ENCODE data around the gene PIGH. TPM values are rescaled to one million over a fixed set of nuclear protein-coding genes. Genes with fewer than 3 reads are reported as not detected.
"Not testable (repeated sequence)": the region's sequence is repeated elsewhere in the genome, so short reads cannot be mapped to it uniquely, and the experiment has no call there.

Gene PIGH
- total and polyA plus RNA-seq, 8 donors, result 5.2 to 222 (median 21.0) TPM

DNA sequence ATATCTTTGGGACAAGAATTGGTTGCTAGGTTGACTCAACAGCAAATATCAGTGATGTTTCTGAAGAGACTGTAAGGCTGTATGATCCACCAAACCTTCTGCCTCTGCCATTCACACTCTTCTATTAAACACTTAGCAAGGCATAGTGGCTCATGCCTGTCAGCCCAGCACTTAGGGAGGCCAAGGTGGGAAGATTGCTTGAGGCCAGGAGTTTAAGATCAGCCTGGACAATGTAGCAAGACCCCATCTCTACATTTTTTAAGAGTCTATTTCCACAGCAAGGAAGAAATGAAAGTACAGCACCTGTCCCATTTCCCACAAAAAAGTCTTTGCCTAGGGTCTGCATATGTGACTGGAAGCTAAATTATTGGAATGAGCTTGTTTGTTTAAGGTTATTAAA is 27.5 kb upstream of the PIGH start:
- TF ChIP-seq EP300 (IDR thresholded peaks at IDR 0.05) (no peak), POLR2A (IDR thresholded peaks at IDR 0.05) (no peak), POLR2AphosphoS5 (IDR thresholded peaks at IDR 0.05) (no peak)
- TF ChIP-seq, protein P1, sequence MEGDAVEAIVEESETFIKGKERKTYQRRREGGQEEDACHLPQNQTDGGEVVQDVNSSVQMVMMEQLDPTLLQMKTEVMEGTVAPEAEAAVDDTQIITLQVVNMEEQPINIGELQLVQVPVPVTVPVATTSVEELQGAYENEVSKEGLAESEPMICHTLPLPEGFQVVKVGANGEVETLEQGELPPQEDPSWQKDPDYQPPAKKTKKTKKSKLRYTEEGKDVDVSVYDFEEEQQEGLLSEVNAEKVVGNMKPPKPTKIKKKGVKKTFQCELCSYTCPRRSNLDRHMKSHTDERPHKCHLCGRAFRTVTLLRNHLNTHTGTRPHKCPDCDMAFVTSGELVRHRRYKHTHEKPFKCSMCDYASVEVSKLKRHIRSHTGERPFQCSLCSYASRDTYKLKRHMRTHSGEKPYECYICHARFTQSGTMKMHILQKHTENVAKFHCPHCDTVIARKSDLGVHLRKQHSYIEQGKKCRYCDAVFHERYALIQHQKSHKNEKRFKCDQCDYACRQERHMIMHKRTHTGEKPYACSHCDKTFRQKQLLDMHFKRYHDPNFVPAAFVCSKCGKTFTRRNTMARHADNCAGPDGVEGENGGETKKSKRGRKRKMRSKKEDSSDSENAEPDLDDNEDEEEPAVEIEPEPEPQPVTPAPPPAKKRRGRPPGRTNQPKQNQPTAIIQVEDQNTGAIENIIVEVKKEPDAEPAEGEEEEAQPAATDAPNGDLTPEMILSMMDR (IDR thresholded peaks at IDR 0.05), result no peak
- H3K36me3 ChIP-seq, result no peaks in the 10 kb centered on the region
- DNase-seq, result no peak
- peaks cover 0 to 12% (median 2%) of the 10 kb centered on the region in 4 donors for H3K4me1 ChIP-seq
- no peak overlapping the region for H3K27ac ChIP-seq
- H3K9me3 ChIP-seq, result no peaks in the 10 kb centered on the region
- H3K4me3 ChIP-seq, result no peak overlapping the region
- intact Hi-C loops (cut with DNase I; ENCODE audit: low total_unique reads), result no loop called here
- H3K27me3 ChIP-seq, result no peaks in the 10 kb centered on the region

DNA sequence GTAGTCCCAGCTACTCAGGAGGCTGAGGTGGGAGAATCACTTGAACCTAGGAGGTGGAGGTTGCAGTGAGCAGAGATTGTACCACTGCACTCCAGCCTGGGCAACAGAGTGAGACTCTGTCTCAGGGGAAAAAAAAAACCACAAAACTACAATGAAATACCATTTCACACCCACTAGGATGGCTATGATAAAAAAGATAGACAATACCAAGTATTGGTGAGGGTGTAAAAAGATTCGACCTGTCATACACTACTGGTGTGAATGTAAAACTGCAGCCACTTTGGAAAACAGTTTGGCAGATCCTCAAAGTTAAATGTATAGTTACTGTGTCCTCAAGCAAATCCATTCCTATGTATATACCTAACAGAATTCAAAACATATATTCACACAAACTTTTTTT is 26.1 kb upstream of the PIGH start:
- intact Hi-C loops (cut with DNase I; ENCODE audit: low total_unique reads); DNase-seq; H3K4me3 ChIP-seq; H3K27ac ChIP-seq; H3K9me3 ChIP-seq; H3K36me3 ChIP-seq; H3K27me3 ChIP-seq: not testable (repeated sequence)
- 71 to 91% (median 81%) methylated on average over 1 of the region's 1 CpG for WGBS, 5 donors
- peaks cover 0 to 19% (median 6%) of the 10 kb centered on the region in 4 donors for H3K4me1 ChIP-seq

DNA sequence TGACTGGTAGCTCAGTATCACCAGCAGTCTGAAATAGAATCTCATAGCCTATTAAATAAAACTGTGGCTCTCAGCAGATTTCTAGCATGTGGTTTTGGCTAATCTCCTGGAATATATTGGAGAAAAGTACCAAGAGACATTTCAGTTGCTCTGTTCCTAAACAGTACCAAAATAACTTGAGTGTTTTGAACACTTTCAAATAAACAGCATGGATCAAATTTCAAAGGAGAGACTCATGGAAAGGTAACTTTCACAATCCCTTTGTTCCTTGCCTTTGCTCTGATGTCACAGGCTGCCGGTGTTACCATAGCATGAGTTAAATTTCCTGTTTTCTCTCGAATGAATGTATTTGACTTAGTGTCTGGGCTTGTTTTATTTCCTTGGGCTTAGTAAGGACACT is 23.0 kb upstream of the PIGH start:
- H3K36me3 ChIP-seq, result no peaks in the 10 kb centered on the region
- peak in 1 of 2 donors; percentile 38 for DNase-seq
- no peak for TF ChIP-seq POLR2A (IDR thresholded peaks at IDR 0.05)
- no peak for TF ChIP-seq EP300 (IDR thresholded peaks at IDR 0.05)
- TF ChIP-seq POLR2AphosphoS5 (IDR thresholded peaks at IDR 0.05), result no peak
- TF ChIP-seq, protein P1 (IDR thresholded peaks at IDR 0.05), result no peak
- no peaks in the 10 kb centered on the region for H3K27me3 ChIP-seq
- H3K9me3 ChIP-seq, result no peaks in the 10 kb centered on the region
- WGBS, 5 donors, result 38 to 66% (median 45%) methylated on average over 2 of the region's 2 CpGs
- peak overlapping the region in 4 of 5 donors; percentile 64 to 75 (median 68) for H3K27ac ChIP-seq
- peaks cover 6 to 40% (median 18%) of the 10 kb centered on the region in 4 donors for H3K4me1 ChIP-seq
- intact Hi-C loops (cut with DNase I; ENCODE audit: low total_unique reads), result no loop called here
- H3K4me3 ChIP-seq, result no peak overlapping the region

DNA sequence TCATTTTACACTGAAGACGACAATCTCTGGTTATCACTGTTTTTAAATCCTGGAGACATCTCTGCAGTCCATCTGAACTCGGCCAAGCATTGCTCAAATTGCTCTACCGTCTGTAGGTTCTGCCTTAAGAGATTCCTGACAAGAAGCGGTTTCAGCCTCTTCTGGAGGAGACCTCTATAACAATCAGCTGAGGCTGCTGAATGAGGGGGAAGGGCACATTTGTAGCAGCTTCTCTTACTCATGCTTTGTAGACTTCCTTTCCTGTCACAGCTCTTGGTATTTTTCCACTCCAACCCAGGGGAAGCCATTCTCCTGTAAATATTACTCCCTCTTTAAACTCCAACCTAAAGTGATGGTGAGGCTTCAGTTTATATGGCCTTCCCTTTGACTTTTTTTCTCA is 22.6 kb upstream of the PIGH start:
- DNase-seq, result peak in 1 of 2 donors; percentile 67
- H3K9me3 ChIP-seq, result no peaks in the 10 kb centered on the region
- intact Hi-C loops (cut with DNase I; ENCODE audit: low total_unique reads), result no loop called here
- WGBS, 5 donors, result 54 to 75% (median 73%) methylated on average over 4 of the region's 4 CpGs
- no peaks in the 10 kb centered on the region for H3K27me3 ChIP-seq
- H3K4me3 ChIP-seq, result no peak overlapping the region
- TF ChIP-seq, protein P1 (IDR thresholded peaks at IDR 0.05), result no peak
- no peak for TF ChIP-seq POLR2A (IDR thresholded peaks at IDR 0.05)
- TF ChIP-seq POLR2AphosphoS5 (IDR thresholded peaks at IDR 0.05), result no peak
- no peak for TF ChIP-seq EP300 (IDR thresholded peaks at IDR 0.05)
- H3K4me1 ChIP-seq, result peaks cover 6 to 40% (median 18%) of the 10 kb centered on the region in 4 donors
- H3K27ac ChIP-seq, result peak overlapping the region in 4 of 5 donors; percentile 64 to 75 (median 68)
- H3K36me3 ChIP-seq, result no peaks in the 10 kb centered on the region

DNA sequence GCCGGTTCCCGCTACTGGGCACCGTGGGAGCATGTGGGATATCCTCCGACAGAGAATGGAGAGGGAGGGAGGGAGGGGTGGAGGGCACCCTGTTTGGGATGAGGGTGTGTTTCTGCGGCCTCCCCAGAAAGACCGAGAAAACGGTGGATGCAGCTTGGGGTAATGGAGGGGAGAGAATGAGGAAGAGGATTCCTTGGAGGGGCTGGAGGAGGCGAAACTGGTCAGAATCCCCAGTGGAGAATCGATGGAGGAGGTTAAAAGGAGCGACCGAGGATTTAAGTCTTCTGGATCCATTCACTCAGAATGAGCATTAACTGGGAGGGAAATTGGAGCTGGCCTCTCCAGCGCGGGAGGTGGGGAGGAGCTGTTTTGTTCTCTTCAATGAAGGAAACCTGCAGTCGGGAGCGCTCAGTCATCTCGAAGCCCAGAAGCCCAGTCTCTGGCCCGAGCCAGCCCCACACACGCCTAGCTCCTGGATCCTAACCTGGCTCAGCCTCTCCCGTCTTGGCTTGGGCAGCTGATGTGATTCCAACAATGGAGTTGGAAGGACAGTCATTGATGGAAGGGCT is 20.2 kb upstream of the PIGH start:
- no peak for TF ChIP-seq POLR2AphosphoS5 (IDR thresholded peaks at IDR 0.05)
- TF ChIP-seq, protein P1 (IDR thresholded peaks at IDR 0.05), result no peak
- TF ChIP-seq POLR2A (IDR thresholded peaks at IDR 0.05), result no peak
- TF ChIP-seq EP300 (IDR thresholded peaks at IDR 0.05), result no peak
- H3K4me1 ChIP-seq, result peaks cover 6 to 40% (median 18%) of the 10 kb centered on the region in 4 donors
- peak overlapping the region; percentile 52 to 72 (median 62) for H3K4me3 ChIP-seq
- 2 to 7% (median 4%) methylated on average over 19 of the region's 19 CpGs for WGBS, 5 donors
- H3K27me3 ChIP-seq, result no peaks in the 10 kb centered on the region
- peak; percentile 26 to 53 for DNase-seq
- intact Hi-C loops (cut with DNase I; ENCODE audit: low total_unique reads), result no loop called here
- H3K9me3 ChIP-seq, result no peaks in the 10 kb centered on the region
- peak overlapping the region; percentile 76 to 92 (median 81) for H3K27ac ChIP-seq
- H3K36me3 ChIP-seq, result no peaks in the 10 kb centered on the region
